NT2/D1 (cell line): Measurements from ENCODE around the gene SCYL1.
"Not testable (repeated sequence)": the region's sequence is repeated elsewhere in the genome, so short reads cannot be mapped to it uniquely, and the experiment has no call there.

ENCODE experiments used
- DNase-seq: peaks from one replicate; pipeline ENCODE4 v3.0.0-alpha.2; 2011; ENCODE audit warnings: low read depth, low spot score
- H3K27me3 ChIP-seq: 2 replicates; pipeline ENCODE4 v1.6.0; 2011; ENCODE audit warnings: mild to moderate bottlenecking; ENCODE audit not compliant: insufficient read length, insufficient read depth
- H3K36me3 ChIP-seq: 2 replicates; pipeline ENCODE4 v1.6.1; 2011; ENCODE audit warnings: mild to moderate bottlenecking, low read length, mixed read lengths; ENCODE audit not compliant: insufficient read depth, insufficient read length
- H3K4me1 ChIP-seq: 2 replicates; pipeline ENCODE4 v1.5.1; 2011; ENCODE audit not compliant: insufficient read depth, insufficient read length
- H3K4me3 ChIP-seq: 2 replicates; pipeline ENCODE4 v1.5.1; 2011; ENCODE audit warnings: low read depth; ENCODE audit not compliant: insufficient read length
- H3K9ac ChIP-seq: 2 replicates; pipeline ENCODE4 v1.6.0; 2011; ENCODE audit warnings: low read depth; ENCODE audit not compliant: insufficient read length
- H3K9me3 ChIP-seq: 2 replicates; pipeline ENCODE4 v1.5.1; 2011; ENCODE audit warnings: mild to moderate bottlenecking, low read length; ENCODE audit not compliant: insufficient read depth
- SUZ12 ChIP-seq: IDR thresholded peaks from 2 replicates; pipeline ENCODE4 v1.6.1; 2011; ENCODE audit not compliant: insufficient read length, insufficient read depth; ENCODE audit errors: extremely low read depth
- YY1 ChIP-seq: IDR thresholded peaks from 2 replicates; pipeline ENCODE4 v1.6.1; 2011; ENCODE audit not compliant: insufficient read length, insufficient read depth
- ZNF274 ChIP-seq: IDR thresholded peaks from 2 replicates; pipeline ENCODE4 v1.6.1; 2011; ENCODE audit warnings: mild to moderate bottlenecking, low read depth, low read length

The SCYL1 gene

GRCh38 chr11:65504674-65505465, 20.0 kb upstream of the SCYL1 start:
- Histone ChIP-seq H3K4me3 (peak overlapping the region; percentile 13), H3K36me3 (peaks cover 64% of the 10 kb centered on the region), H3K4me1 (no peaks in the 10 kb centered on the region), H3K27me3 (no peaks in the 10 kb centered on the region), H3K9me3 (no peaks in the 10 kb centered on the region), H3K9ac (peak overlapping the region; percentile 24)
- TF ChIP-seq ZNF274 = no peak
- no peak for TF ChIP-seq SUZ12
- TF ChIP-seq YY1 = no peak
- no peak for DNase-seq

GRCh38 chr11:65505466-65506289, 19.2 kb upstream of the SCYL1 start:
- TF ChIP-seq SUZ12 (no peak), YY1 (no peak), ZNF274 (no peak)
- Histone ChIP-seq H3K27me3 (no peaks in the 10 kb centered on the region), H3K9me3 (no peaks in the 10 kb centered on the region), H3K36me3 (peaks cover 56% of the 10 kb centered on the region), H3K4me3 (no peak overlapping the region), H3K9ac (no peak overlapping the region), H3K4me1 (no peaks in the 10 kb centered on the region)
- DNase-seq = no peak

GRCh38 chr11:65506290-65506771, 18.6 kb upstream of the SCYL1 start:
- Histone ChIP-seq H3K9ac (no peak overlapping the region), H3K9me3 (no peaks in the 10 kb centered on the region), H3K27me3 (no peaks in the 10 kb centered on the region), H3K36me3 (peaks cover 49% of the 10 kb centered on the region), H3K4me3 (no peak overlapping the region), H3K4me1 (no peaks in the 10 kb centered on the region)
- TF ChIP-seq YY1 = no peak
- no peak for TF ChIP-seq ZNF274
- no peak for TF ChIP-seq SUZ12
- DNase-seq = no peak

- Histone ChIP-seq H3K4me3 (no peak overlapping the region), H3K9ac (no peak overlapping the region), H3K36me3 (peaks cover 43% of the 10 kb centered on the region), H3K4me1 (no peaks in the 10 kb centered on the region), H3K27me3 (no peaks in the 10 kb centered on the region), H3K9me3 (no peaks in the 10 kb centered on the region)
- TF ChIP-seq ZNF274 = no peak
- no peak for TF ChIP-seq YY1
- TF ChIP-seq SUZ12 = no peak
- DNase-seq = no peak
These were observed 17.9 kb upstream of the SCYL1 start for GRCh38 chr11:65506772-65507505.

- DNase-seq, H3K4me3 ChIP-seq, H3K9me3 ChIP-seq, H3K4me1 ChIP-seq, H3K9ac ChIP-seq, H3K36me3 ChIP-seq, H3K27me3 ChIP-seq: not testable (repeated sequence)
These were observed 12.6 kb upstream of the SCYL1 start for GRCh38 chr11:65512311-65512710.

- Histone ChIP-seq H3K9ac (no peak overlapping the region), H3K9me3 (no peaks in the 10 kb centered on the region), H3K27me3 (no peaks in the 10 kb centered on the region), H3K4me3 (no peak overlapping the region), H3K4me1 (no peaks in the 10 kb centered on the region), H3K36me3 (no peaks in the 10 kb centered on the region)
- DNase-seq = no peak
- no peak for TF ChIP-seq SUZ12
- no peak for TF ChIP-seq ZNF274
- TF ChIP-seq YY1 = no peak
These were observed 8.5 kb upstream of the SCYL1 start for GRCh38 chr11:65516135-65516968.

GRCh38 chr11:65518941-65519549, 5.8 kb upstream of the SCYL1 start:
- H3K27me3 ChIP-seq, H3K36me3 ChIP-seq, H3K4me3 ChIP-seq, DNase-seq, H3K4me1 ChIP-seq, H3K9me3 ChIP-seq: not testable (repeated sequence)
- H3K9ac ChIP-seq = peak overlapping the region; percentile 56

GRCh38 chr11:65521777-65522521, 2.9 kb upstream of the SCYL1 start:
- Histone ChIP-seq H3K36me3 (peaks cover 16% of the 10 kb centered on the region), H3K4me1 (peaks cover 17% of the 10 kb centered on the region)
- not testable (repeated sequence) for DNase-seq, H3K9me3 ChIP-seq, H3K4me3 ChIP-seq, H3K9ac ChIP-seq, H3K27me3 ChIP-seq
